ENCODE data around the gene ANKRD63. TPM values are rescaled to one million over a fixed set of nuclear protein-coding genes. Genes with fewer than 3 reads are reported as not detected.

ANKRD63 gene
- total and polyA plus RNA-seq, 4 donors = not detected

DNA sequence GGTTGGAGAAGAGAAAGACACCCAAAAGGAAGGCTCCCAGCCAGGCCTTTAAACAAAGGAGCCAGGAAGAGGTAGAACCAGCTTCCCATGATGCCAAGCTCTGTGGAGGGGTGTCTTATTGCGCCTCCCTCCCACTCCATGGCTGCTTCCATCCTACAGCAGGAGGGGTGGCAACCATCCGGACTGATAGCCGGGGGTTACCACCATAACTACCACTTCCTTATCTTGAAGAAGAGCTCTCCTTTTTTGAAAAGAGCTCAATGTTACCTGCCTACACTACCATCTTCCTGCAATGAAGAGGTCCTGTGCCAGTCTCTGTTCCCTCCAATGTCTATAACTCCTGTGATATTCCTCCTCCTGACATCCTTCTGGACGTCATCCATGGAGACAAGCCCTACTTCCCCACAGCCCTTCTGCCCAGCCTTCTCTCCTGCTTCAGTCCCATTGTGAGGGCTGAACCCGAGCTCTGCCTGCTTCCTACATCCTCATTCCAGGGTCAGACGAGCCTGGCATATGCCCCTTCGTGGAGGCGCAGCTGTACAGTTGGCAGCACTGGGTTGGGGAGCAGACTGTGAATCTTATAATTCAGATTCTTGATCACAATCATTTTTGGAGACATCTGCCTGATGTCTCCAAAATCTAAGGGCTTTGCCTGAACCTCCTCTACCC, 49.4 kb upstream of the ANKRD63 start (continued):
- TF ChIP-seq, protein P1, sequence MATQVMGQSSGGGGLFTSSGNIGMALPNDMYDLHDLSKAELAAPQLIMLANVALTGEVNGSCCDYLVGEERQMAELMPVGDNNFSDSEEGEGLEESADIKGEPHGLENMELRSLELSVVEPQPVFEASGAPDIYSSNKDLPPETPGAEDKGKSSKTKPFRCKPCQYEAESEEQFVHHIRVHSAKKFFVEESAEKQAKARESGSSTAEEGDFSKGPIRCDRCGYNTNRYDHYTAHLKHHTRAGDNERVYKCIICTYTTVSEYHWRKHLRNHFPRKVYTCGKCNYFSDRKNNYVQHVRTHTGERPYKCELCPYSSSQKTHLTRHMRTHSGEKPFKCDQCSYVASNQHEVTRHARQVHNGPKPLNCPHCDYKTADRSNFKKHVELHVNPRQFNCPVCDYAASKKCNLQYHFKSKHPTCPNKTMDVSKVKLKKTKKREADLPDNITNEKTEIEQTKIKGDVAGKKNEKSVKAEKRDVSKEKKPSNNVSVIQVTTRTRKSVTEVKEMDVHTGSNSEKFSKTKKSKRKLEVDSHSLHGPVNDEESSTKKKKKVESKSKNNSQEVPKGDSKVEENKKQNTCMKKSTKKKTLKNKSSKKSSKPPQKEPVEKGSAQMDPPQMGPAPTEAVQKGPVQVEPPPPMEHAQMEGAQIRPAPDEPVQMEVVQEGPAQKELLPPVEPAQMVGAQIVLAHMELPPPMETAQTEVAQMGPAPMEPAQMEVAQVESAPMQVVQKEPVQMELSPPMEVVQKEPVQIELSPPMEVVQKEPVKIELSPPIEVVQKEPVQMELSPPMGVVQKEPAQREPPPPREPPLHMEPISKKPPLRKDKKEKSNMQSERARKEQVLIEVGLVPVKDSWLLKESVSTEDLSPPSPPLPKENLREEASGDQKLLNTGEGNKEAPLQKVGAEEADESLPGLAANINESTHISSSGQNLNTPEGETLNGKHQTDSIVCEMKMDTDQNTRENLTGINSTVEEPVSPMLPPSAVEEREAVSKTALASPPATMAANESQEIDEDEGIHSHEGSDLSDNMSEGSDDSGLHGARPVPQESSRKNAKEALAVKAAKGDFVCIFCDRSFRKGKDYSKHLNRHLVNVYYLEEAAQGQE (IDR thresholded peaks at IDR 0.05) = no peak
- no peak for TF ChIP-seq RXRA (IDR thresholded peaks at IDR 0.05)

DNA sequence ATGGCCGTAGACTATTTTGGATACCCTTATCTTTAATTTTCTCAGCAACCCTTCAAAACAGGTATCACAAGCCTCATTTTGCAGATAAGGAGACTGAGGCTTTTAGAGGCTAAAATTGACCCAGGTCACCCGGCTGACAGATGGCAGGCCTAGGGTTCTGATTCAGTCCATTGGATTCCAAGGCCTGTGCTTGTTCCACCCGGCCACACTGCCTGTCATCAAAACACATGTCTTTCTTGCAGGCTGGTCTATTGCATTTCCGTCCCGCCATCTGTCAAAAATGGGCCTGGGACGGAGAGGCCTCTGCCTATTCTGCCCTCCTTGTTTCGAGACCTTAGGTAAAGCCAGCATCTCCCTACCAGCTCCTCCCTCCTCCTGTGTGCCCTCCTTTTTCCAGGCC, 48.8 kb upstream of the ANKRD63 start:
- Histone ChIP-seq H3K27ac (ENCODE audit: low read depth in 1 of 2, low read length in 2 of 2) (no peak overlapping the region), H3K27me3 (ENCODE audit: control insufficient read depth in 4 of 4, insufficient read depth in 4 of 4, low read length in 3 of 4) (no peaks in the 10 kb centered on the region), H3K4me1 (ENCODE audit: control insufficient read depth in 4 of 4, insufficient read depth in 4 of 4, low read length in 3 of 4) (peaks cover 0 to 14% (median 2%) of the 10 kb centered on the region in 4 donors), H3K9ac (ENCODE audit: low read depth in 1 of 2, low read length in 2 of 2) (no peak overlapping the region), H3K4me3 (ENCODE audit: low read depth in 1 of 3, low read length in 3 of 3) (no peak overlapping the region), H3K9me3 (ENCODE audit: control insufficient read depth in 4 of 4, low read length in 3 of 4) (no peaks in the 10 kb centered on the region), H3K36me3 (ENCODE audit: control insufficient read depth in 4 of 4, insufficient read depth in 3 of 4, low read depth in 1 of 4, low read length in 3 of 4) (no peaks in the 10 kb centered on the region)
- TF ChIP-seq RXRA (IDR thresholded peaks at IDR 0.05) = no peak
- TF ChIP-seq JUND (IDR thresholded peaks at IDR 0.05) = no peak
- no peak for DNase-seq (ENCODE audit: low spot score)
- 96% methylated on average over 7 of the region's 7 CpGs for WGBS

DNA sequence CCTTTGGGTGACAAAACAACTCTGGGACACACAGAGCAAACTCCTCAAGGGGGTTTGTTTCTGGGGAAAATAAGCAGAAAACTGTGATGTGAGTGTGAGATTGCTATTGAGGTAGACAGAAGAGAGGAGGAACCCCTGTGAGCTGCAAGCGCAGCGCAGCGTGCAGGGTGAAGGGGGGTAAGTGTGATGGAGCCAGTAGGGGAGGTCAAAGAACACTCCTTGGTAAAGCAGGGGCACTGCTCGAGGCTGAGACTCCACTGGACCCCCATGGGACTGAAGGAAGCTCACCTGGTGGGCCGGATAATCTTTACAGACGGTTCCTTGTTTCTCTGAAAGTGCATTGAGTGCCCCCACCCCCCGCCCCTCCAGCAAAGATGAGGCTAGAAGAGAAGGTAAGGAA, 48.2 kb upstream of the ANKRD63 start:
- Histone ChIP-seq H3K27ac (ENCODE audit: low read depth in 1 of 2, low read length in 2 of 2) (no peak overlapping the region), H3K4me1 (ENCODE audit: control insufficient read depth in 4 of 4, insufficient read depth in 4 of 4, low read length in 3 of 4) (peaks cover 0 to 14% (median 2%) of the 10 kb centered on the region in 4 donors), H3K9ac (ENCODE audit: low read depth in 1 of 2, low read length in 2 of 2) (no peak overlapping the region), H3K27me3 (ENCODE audit: control insufficient read depth in 4 of 4, insufficient read depth in 4 of 4, low read length in 3 of 4) (no peaks in the 10 kb centered on the region), H3K4me3 (ENCODE audit: low read depth in 1 of 3, low read length in 3 of 3) (no peak overlapping the region), H3K9me3 (ENCODE audit: control insufficient read depth in 4 of 4, low read length in 3 of 4) (no peaks in the 10 kb centered on the region), H3K36me3 (ENCODE audit: control insufficient read depth in 4 of 4, insufficient read depth in 3 of 4, low read depth in 1 of 4, low read length in 3 of 4) (no peaks in the 10 kb centered on the region)
- no peak for DNase-seq (ENCODE audit: low spot score)
- 94% methylated on average over 7 of the region's 7 CpGs for WGBS
- TF ChIP-seq RAD21 (IDR thresholded peaks at IDR 0.05) (no peak), EGR1 (IDR thresholded peaks at IDR 0.05; ENCODE audit: low read depth in 2 of 2) (no peak), GABPA (IDR thresholded peaks at IDR 0.05 in 1 of 2, conservative IDR thresholded peaks at IDR 0.05 in 1 of 2) (no peak), FOXA1 (IDR thresholded peaks at IDR 0.05) (no peak), JUND (IDR thresholded peaks at IDR 0.05) (no peak), RXRA (IDR thresholded peaks at IDR 0.05) (no peak), SP1 (IDR thresholded peaks at IDR 0.05) (no peak), NR2F2 (IDR thresholded peaks at IDR 0.05) (no peak), HNF4G (IDR thresholded peaks at IDR 0.05) (no peak), FOXA2 (IDR thresholded peaks at IDR 0.05) (no peak), YY1 (IDR thresholded peaks at IDR 0.05) (no peak)
- TF ChIP-seq, protein P2, sequence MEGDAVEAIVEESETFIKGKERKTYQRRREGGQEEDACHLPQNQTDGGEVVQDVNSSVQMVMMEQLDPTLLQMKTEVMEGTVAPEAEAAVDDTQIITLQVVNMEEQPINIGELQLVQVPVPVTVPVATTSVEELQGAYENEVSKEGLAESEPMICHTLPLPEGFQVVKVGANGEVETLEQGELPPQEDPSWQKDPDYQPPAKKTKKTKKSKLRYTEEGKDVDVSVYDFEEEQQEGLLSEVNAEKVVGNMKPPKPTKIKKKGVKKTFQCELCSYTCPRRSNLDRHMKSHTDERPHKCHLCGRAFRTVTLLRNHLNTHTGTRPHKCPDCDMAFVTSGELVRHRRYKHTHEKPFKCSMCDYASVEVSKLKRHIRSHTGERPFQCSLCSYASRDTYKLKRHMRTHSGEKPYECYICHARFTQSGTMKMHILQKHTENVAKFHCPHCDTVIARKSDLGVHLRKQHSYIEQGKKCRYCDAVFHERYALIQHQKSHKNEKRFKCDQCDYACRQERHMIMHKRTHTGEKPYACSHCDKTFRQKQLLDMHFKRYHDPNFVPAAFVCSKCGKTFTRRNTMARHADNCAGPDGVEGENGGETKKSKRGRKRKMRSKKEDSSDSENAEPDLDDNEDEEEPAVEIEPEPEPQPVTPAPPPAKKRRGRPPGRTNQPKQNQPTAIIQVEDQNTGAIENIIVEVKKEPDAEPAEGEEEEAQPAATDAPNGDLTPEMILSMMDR (IDR thresholded peaks at IDR 0.05; ENCODE audit: low read depth, low read length, missing input control) = no peak
- TF ChIP-seq, protein P1 (IDR thresholded peaks at IDR 0.05) = no peak
- TF ChIP-seq, protein P3, sequence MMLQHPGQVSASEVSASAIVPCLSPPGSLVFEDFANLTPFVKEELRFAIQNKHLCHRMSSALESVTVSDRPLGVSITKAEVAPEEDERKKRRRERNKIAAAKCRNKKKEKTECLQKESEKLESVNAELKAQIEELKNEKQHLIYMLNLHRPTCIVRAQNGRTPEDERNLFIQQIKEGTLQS (IDR thresholded peaks at IDR 0.05) = no peak
- TF ChIP-seq, protein P4, sequence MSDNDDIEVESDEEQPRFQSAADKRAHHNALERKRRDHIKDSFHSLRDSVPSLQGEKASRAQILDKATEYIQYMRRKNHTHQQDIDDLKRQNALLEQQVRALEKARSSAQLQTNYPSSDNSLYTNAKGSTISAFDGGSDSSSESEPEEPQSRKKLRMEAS (IDR thresholded peaks at IDR 0.05) = no peak
